HUDEP-2 (cell line): ENCODE results near the gene NHLH2.

ENCODE experiments used
- DNase-seq, 76 experiments: peaks; one replicate each; lab custom pipeline; 2025; ENCODE audit not compliant: unreplicated experiment in 76 of 76; lab: John Stamatoyannopoulos, UW

Gene NHLH2

GRCh38 chr1:115807723-115808122, 33.2 kb downstream of the NHLH2 start:
- DNase-seq: peak in 28 of 76 experiments; percentile 3 to 58 (median 19)

DNA sequence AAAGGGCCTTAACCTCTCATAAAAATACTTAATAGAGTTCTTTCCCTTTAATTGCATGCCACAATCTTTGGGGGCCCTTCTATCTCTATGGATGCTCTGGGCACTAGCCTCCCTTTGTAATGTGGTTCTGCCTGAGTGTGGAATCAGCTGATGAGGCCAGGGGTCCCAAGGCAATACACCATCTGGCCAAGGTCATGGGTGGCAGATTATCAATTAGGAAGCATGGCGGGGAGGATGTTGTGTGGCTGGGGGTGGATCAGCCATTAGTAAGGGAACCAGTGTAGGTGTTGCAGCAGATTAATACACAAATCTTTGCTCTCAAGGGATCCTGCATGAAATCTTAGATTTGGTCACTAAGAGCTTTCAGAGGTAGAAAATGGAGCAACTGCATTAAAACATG, 35.3 kb downstream of the NHLH2 start:
- DNase-seq: no peak

- DNase-seq: no peak
These were observed 38.5 kb downstream of the NHLH2 start for GRCh38 chr1:115802416-115802815.

DNA sequence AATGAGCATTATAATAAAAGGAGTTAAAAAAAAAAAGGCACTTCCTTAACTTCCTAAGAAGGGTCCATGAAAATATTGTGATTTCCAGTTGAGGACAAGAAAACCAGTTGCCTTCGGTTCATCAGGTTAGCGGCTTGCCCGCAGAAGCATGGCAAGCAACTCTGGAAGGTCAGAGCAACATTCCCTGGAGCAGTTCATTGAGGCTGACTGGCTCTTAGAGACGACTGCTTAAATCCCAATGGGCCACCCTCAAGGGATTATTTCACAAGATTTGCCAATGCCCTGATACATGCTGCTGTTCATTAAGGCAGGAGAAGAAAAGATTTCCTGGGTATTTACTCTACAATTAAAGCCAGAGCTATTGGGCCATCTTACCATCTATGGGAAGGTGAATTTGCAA, 43.4 kb downstream of the NHLH2 start:
- no peak for DNase-seq

GRCh38 chr1:115796897-115797296, 44.0 kb downstream of the NHLH2 start:
- DNase-seq: no peak

GRCh38 chr1:115796036-115796435, 44.9 kb downstream of the NHLH2 start:
- DNase-seq: no peak

GRCh38 chr1:115794976-115795639, 45.8 kb downstream of the NHLH2 start:
- no peak for DNase-seq

DNA sequence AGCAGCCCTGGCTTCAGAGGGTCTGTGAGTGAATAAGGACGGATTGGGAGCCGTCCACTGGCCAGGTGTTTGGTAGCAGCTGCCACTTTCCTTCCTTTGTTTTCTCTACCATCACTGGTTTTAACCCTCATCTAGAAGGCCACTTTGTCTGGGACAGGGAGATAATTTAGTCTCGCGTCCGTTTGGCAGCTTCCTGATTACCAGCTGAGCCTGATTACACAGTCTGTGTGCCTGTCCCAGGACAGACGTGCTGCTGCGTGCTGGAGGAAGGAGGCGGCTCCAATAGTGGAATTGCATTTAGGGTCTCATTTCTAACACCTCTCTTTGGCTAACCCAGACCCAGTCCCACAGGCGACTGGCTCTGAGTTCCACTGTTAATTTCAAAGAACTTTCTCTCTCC, 47.8 kb downstream of the NHLH2 start:
- peak in 1 of 76 experiments; percentile 4 for DNase-seq

DNA sequence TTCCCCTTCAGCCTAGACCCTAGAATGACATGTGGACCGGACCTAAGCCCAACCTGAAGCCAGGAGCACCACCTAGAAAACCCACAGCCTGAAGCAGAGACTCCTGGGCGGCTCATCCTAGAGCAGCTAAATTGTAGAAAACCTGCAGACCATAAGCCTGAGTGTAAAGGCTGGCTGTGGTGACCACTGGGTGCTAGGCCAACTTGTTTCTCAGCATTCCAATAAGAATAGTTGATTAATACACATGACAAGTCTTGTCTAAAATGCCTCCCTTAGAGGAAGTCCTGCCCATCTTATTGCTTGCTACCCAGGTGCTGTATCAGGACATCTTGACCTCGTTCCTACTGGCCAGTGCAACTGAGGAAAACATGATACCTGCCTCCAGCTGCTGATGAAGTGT, 49.1 kb downstream of the NHLH2 start:
- no peak for DNase-seq

- DNase-seq: no peak
These were observed 50.1 kb downstream of the NHLH2 start for GRCh38 chr1:115790846-115791245.

GRCh38 chr1:115790356-115790755, 50.6 kb downstream of the NHLH2 start:
- DNase-seq: no peak
